HepG2 (cell line): ENCODE measurements around the gene VCAM1. TPM values are rescaled to one million over a fixed set of nuclear protein-coding genes. Genes with fewer than 3 reads are reported as not detected.

ENCODE experiments used
- ATAC-seq: fragments of 200-7000 bp; cut with Tn5 transposase; 3 replicates; pipeline ENCODE4 v1.9.1; 2020; ENCODE audit warnings: mild to moderate bottlenecking, moderate library complexity
- BruUV-seq: library from RNA; stranded (reverse); fragments of 400-500 nt; replicated peaks from 2 replicates; lab custom pipeline; 2021; lab: Mats Ljungman, UMichigan
- CTCF ChIA-PET: fragments of 300-600 bp; formaldehyde crosslinking; extraction: SDS; loops from one replicate; lab custom pipeline; 2021; ENCODE audit warnings: low total read pairs, inconsistent platforms, low intra/inter-chr PET ratio; lab: Yijun Ruan, JAX
- POLR2A ChIA-PET: fragments of 350-600 bp; sonication (Branson Sonifier 250); formaldehyde crosslinking; loops from one replicate; lab custom pipeline; 2020; ENCODE audit warnings: antibody characterized with exemption, inconsistent platforms; lab: Yijun Ruan, JAX
- DNase-seq: peaks from one replicate; pipeline ENCODE4 v3.0.0-alpha.2; 2015; ENCODE audit warnings: low spot score
- FAIRE-seq: peaks from 3 replicates; lab custom pipeline; 2011; peaks lifted over from hg19 to GRCh38; lab: Jason Lieb, UNC
- H2AFZ ChIP-seq: one replicate; pipeline ENCODE4 v1.6.1; 2011; ENCODE audit warnings: low read length, inconsistent platforms
- H3K27ac ChIP-seq: fragments of 300-600 bp; 3 replicates; pipeline ENCODE4 v1.8.0; 2011; ENCODE audit warnings: mixed run types, mild to moderate bottlenecking, mixed read lengths, low read length, inconsistent platforms; ENCODE audit not compliant: insufficient read depth; ENCODE audit errors: extremely low read length
- H3K27me3 ChIP-seq, 2 experiments: fragments of 200-600 bp in 1 of 2; 2 replicates in 1 of 2; 3 replicates in 1 of 2; pipeline versions ENCODE4 v1.6.0 to v1.8.0; 2011; ENCODE audit warnings: low read length in 2 of 2, mild to moderate bottlenecking in 2 of 2, moderate library complexity in 2 of 2, inconsistent platforms in 1 of 2; ENCODE audit not compliant: insufficient read depth in 2 of 2, control insufficient read depth in 1 of 2
- H3K36me3 ChIP-seq, 2 experiments: fragments of 200-600 bp in 1 of 2; replicated peaks in 1 of 2; 2 replicates in 1 of 2; 3 replicates in 1 of 2; pipeline versions ENCODE4 v1.5.1 to v1.8.0; 2011; ENCODE audit warnings: low read length in 2 of 2, inconsistent platforms in 1 of 2; ENCODE audit not compliant: insufficient read depth in 2 of 2, control insufficient read depth in 1 of 2
- H3K4me1 ChIP-seq: 2 replicates; pipeline ENCODE4 v1.5.1; 2012; ENCODE audit warnings: low read length, inconsistent platforms; ENCODE audit not compliant: insufficient read depth
- H3K4me2 ChIP-seq: 2 replicates; pipeline ENCODE4 v1.6.0; 2011; ENCODE audit warnings: low read depth, low read length, inconsistent platforms
- H3K4me3 ChIP-seq, 3 experiments: fragments of 200-600 bp in 1 of 3; sonication (generic), shearing (Covaris generic) in 1 of 3; replicated peaks in 1 of 3; 2 replicates each; pipeline ENCODE4 v1.5.1; 2011 to 2016; ENCODE audit warnings: low read length in 3 of 3, inconsistent platforms in 2 of 3, low read depth in 2 of 3, mild to moderate bottlenecking in 2 of 3, control low read depth in 1 of 3, mixed read lengths in 1 of 3; ENCODE audit not compliant: insufficient read depth in 1 of 3
- H3K79me2 ChIP-seq: one replicate; pipeline ENCODE4 v1.6.1; 2011; ENCODE audit warnings: low read length, inconsistent platforms; ENCODE audit not compliant: insufficient read depth
- H3K9ac ChIP-seq: 2 replicates; pipeline ENCODE4 v1.6.0; 2011; ENCODE audit warnings: mild to moderate bottlenecking, low read depth, low read length, inconsistent platforms; ENCODE audit not compliant: insufficient read depth
- H3K9me3 ChIP-seq: 2 replicates; pipeline ENCODE4 v1.5.1; 2012; ENCODE audit warnings: mild to moderate bottlenecking, low read length
- H4K20me1 ChIP-seq: 2 replicates; pipeline ENCODE4 v1.6.0; 2011; ENCODE audit warnings: inconsistent platforms, mild to moderate bottlenecking, low read length, moderate library complexity; ENCODE audit not compliant: insufficient read depth
- DZIP1 ChIP-seq: sonication (generic); formaldehyde crosslinking; IDR thresholded peaks from 2 replicates; pipeline ENCODE4 v1.5.0; 2020; ENCODE audit warnings: mild to moderate bottlenecking, missing genetic modification reagents
- MED8 ChIP-seq: sonication (generic); formaldehyde crosslinking; IDR thresholded peaks from 2 replicates; pipeline ENCODE4 v1.8.1; 2023; ENCODE audit warnings: mild to moderate bottlenecking, missing genetic modification reagents; ENCODE audit not compliant: insufficient replicate concordance
- NR0B2 ChIP-seq: sonication (generic); formaldehyde crosslinking; IDR thresholded peaks from 2 replicates; pipeline ENCODE4 v1.4.0; 2020; ENCODE audit warnings: mild to moderate bottlenecking, missing genetic modification reagents
- TGIF2 ChIP-seq: IDR thresholded peaks from 2 replicates; pipeline ENCODE4 v1.6.1; 2016; ENCODE audit warnings: control low read depth, missing compliant biosample characterization
- ZFP62 ChIP-seq: sonication (generic); formaldehyde crosslinking; IDR thresholded peaks from 2 replicates; pipeline ENCODE4 v1.4.0; 2020; ENCODE audit warnings: missing genetic modification reagents
- ZNF136 ChIP-seq: sonication (generic); formaldehyde crosslinking; IDR thresholded peaks from 2 replicates; pipeline ENCODE4 v1.8.1; 2022; ENCODE audit warnings: low read depth, mild to moderate bottlenecking, moderate library complexity, missing genetic modification reagents
- ZNF609 ChIP-seq: sonication (generic); formaldehyde crosslinking; IDR thresholded peaks from 2 replicates; pipeline ENCODE4 v1.4.0; 2020; ENCODE audit warnings: mild to moderate bottlenecking, missing genetic modification reagents, borderline replicate concordance
- WGBS: methylation state at CpG from one replicate; pipeline ENCODE4 v1.1.6; 2017; ENCODE audit warnings: low lambda C conversion rate; 5-methylcytosine and 5-hydroxymethylcytosine counted together
- in situ Hi-C: cut with HindIII; loops from 2 replicates; pipeline ENCODE4 v1.10.0; 2017; ENCODE audit warnings: low pct_unique_long_range_greater_than_20kb; ENCODE audit not compliant: extremely low pct_ligation_motif_present
- intact Hi-C: fragments of 100-400 bp; cut with micrococcal nuclease; formaldehyde crosslinking; loops from one replicate; pipeline ENCODE4 v1.10.0; 2022; ENCODE audit not compliant: unreplicated experiment
- polyA plus RNA-seq, 8 experiments: library from polyadenylated mRNA; depleted of rRNA in 3 of 8; stranded (reverse) in 7 of 8; unstranded in 1 of 8; fragments of >200 nt; fragmentation: Illumina TruSeq in 4 of 8; extraction: Trizol in 4 of 8; gene quantifications; 2 replicates each; pipeline versions ENCODE4 v1.2.1 to v1.2.3, GENCODE V29; 2011 to 2016; ENCODE audit warnings: low read depth in 4 of 8, missing spikeins in 1 of 8, mixed read lengths in 1 of 8; ENCODE audit not compliant: insufficient read depth in 1 of 8
- total RNA-seq, 5 experiments: library from RNA; depleted of rRNA; stranded (reverse); fragments of >200 nt; fragmentation: Illumina TruSeq; extraction: Trizol; gene quantifications; 2 replicates each; pipeline ENCODE4 v1.2.3, GENCODE V29; 2016; ENCODE audit warnings: low read depth in 1 of 5

The VCAM1 gene
- total and polyA plus RNA-seq, 2 of the 13 experiments (the other 11 are each of a cell fraction or from before 2014, with no cell fraction given) = not detected

GRCh38 chr1:100670083-100670482 lies 49.5 kb upstream of the VCAM1 start:
- POLR2A ChIA-PET = no interaction called here
- no peaks in the 10 kb centered on the region for H3K4me1 ChIP-seq
- no peak overlapping the region for H3K27ac ChIP-seq
- 0% methylated on average over 1 of the region's 1 CpG for WGBS
- no peak overlapping the region for H3K4me3 ChIP-seq
- DNase-seq (no peak), FAIRE-seq (no peak)
- intact Hi-C loops (no loop called here), in situ Hi-C loops (no loop called here)
- no peak overlapping the region for H3K4me2 ChIP-seq
- no peaks in the 10 kb centered on the region for H3K9me3 ChIP-seq
- no peak overlapping the region for H2AFZ ChIP-seq
- no peaks in the 10 kb centered on the region for H3K79me2 ChIP-seq
- H3K27me3 ChIP-seq = no peaks in the 10 kb centered on the region; a peak in 1 of 5 replicates
- no peak for TF ChIP-seq ZFP62 (CRISPR knock-in tag)
- no peak for TF ChIP-seq ZNF136 (CRISPR knock-in tag)
- TF ChIP-seq NR0B2 (CRISPR knock-in tag) = no peak
- TF ChIP-seq TGIF2 (CRISPR knock-in tag) = no peak
- no peak for TF ChIP-seq MED8 (CRISPR knock-in tag)
- no peak for TF ChIP-seq DZIP1 (CRISPR knock-in tag)
- TF ChIP-seq ZNF609 (CRISPR knock-in tag) = no peak
- TF ChIP-seq, all 625 proteins: peak for 0
- Histone ChIP-seq H3K36me3 (no peaks in the 10 kb centered on the region), H4K20me1 (no peaks in the 10 kb centered on the region), H3K9ac (no peak overlapping the region)
- ATAC-seq = no peak
- CTCF ChIA-PET = no interaction called here
- no TSS peak for BruUV-seq
